ENCODE measurements around the gene THSD7B.
"Not testable (repeated sequence)": the region's sequence is repeated elsewhere in the genome, so short reads cannot be mapped to it uniquely, and the experiment has no call there.

GRCh38 chr2:136981689-136982088, 216.3 kb downstream of the THSD7B start:
- TF ChIP-seq JUND (IDR thresholded peaks at IDR 0.05; ENCODE audit: low read length); CTCF (IDR thresholded peaks at IDR 0.05; ENCODE audit: control extremely low read depth in 1 of 3, insufficient read depth in 1 of 3, low read depth in 1 of 3, low read length in 3 of 3); GABPA (IDR thresholded peaks at IDR 0.05; ENCODE audit: borderline replicate concordance, insufficient read depth, low read length); POLR2A (IDR thresholded peaks at IDR 0.05; ENCODE audit: control extremely low read depth in 1 of 2, low read depth in 2 of 2, low read length in 2 of 2); RAD21 (IDR thresholded peaks at IDR 0.05 in 1 of 2, conservative IDR thresholded peaks at IDR 0.05 in 1 of 2; ENCODE audit: low read depth in 2 of 2, low read length in 2 of 2); KDM5A (IDR thresholded peaks at IDR 0.05; ENCODE audit: low read length); SIX5 (IDR thresholded peaks at IDR 0.05; ENCODE audit: low read depth, low read length): not testable (repeated sequence)
